PC-9 (cell line): ENCODE data around the gene HID1. TPM values are rescaled to one million over a fixed set of nuclear protein-coding genes. Genes with fewer than 3 reads are reported as not detected.
"Not testable (repeated sequence)": the region's sequence is repeated elsewhere in the genome, so short reads cannot be mapped to it uniquely, and the experiment has no call there.

Experiments
- BruUV-seq: library from RNA; stranded (reverse); fragments of 400-500 nt; replicated peaks from 2 replicates; lab custom pipeline; 2021; lab: Mats Ljungman, UMichigan
- CTCF ChIA-PET: fragments of 300-600 bp; sonication (Branson Sonifier 250); formaldehyde crosslinking; loops from one replicate; lab custom pipeline; 2022; ENCODE audit warnings: antibody characterized with exemption; lab: Charles Lee
- POLR2A ChIA-PET: fragments of 300-600 bp; sonication (Branson Sonifier 250); formaldehyde crosslinking; loops from one replicate; lab custom pipeline; 2022; ENCODE audit warnings: antibody characterized with exemption; ENCODE audit not compliant: unreplicated experiment; lab: Charles Lee
- DNase-seq, 2 experiments: peaks; one replicate each; pipeline versions ENCODE4 v3.0.0 to v3.0.0-alpha.2; 2015 to 2022; ENCODE audit warnings: mixed read lengths in 1 of 2
- H2AFZ ChIP-seq: fragments of 200-600 bp; sonication (generic); 2 replicates; pipeline ENCODE4 v1.8.1; 2017; ENCODE audit warnings: antibody characterized with exemption
- H3F3A ChIP-seq: fragments of 200-600 bp; sonication (generic); 2 replicates; pipeline ENCODE4 v1.8.1; 2017; ENCODE audit warnings: antibody characterized with exemption, mild to moderate bottlenecking, low read depth; ENCODE audit not compliant: insufficient read depth
- H3K27ac ChIP-seq: fragments of 200-600 bp; sonication (generic); 2 replicates; pipeline ENCODE4 v1.6.1; 2016; ENCODE audit warnings: mixed run types
- H3K27me3 ChIP-seq: fragments of 200-600 bp; sonication (generic); 2 replicates; pipeline ENCODE4 v1.6.1; 2016; ENCODE audit warnings: low read depth, mixed run types; ENCODE audit not compliant: insufficient read depth
- H3K36me3 ChIP-seq: fragments of 200-600 bp; sonication (generic); 2 replicates; pipeline ENCODE4 v1.6.1; 2016; ENCODE audit warnings: low read depth, mixed run types
- H3K4me1 ChIP-seq: fragments of 200-600 bp; sonication (generic); replicated peaks from 2 replicates; pipeline ENCODE4 v1.6.1; 2016; ENCODE audit warnings: mixed run types; ENCODE audit not compliant: insufficient read depth
- H3K4me2 ChIP-seq: fragments of 200-600 bp; sonication (generic); 2 replicates; pipeline ENCODE4 v1.6.1; 2017; ENCODE audit warnings: mixed run types
- H3K4me3 ChIP-seq: fragments of 200-600 bp; sonication (generic); 2 replicates; pipeline ENCODE4 v1.6.1; 2016; ENCODE audit warnings: mixed run types
- H3K79me2 ChIP-seq: fragments of 200-600 bp; sonication (generic); 2 replicates; pipeline ENCODE4 v1.6.1; 2017; ENCODE audit warnings: low read depth, mixed run types
- H3K9me2 ChIP-seq: fragments of 200-600 bp; sonication (generic); 2 replicates; pipeline ENCODE4 v1.8.1; 2017; ENCODE audit warnings: mild to moderate bottlenecking; ENCODE audit not compliant: insufficient read depth
- H3K9me3 ChIP-seq: fragments of 200-600 bp; sonication (generic); 2 replicates; pipeline ENCODE4 v1.8.1; 2016; ENCODE audit warnings: low read depth; ENCODE audit not compliant: insufficient read depth
- H4K20me1 ChIP-seq: fragments of 200-600 bp; sonication (generic); 2 replicates; pipeline ENCODE4 v1.8.1; 2017; ENCODE audit not compliant: insufficient read depth
- EZH2 ChIP-seq: fragments of 200-600 bp; sonication (generic); IDR thresholded peaks from 2 replicates; pipeline ENCODE4 v1.8.0; 2017; ENCODE audit warnings: antibody characterized with exemption, low read depth
- intact Hi-C: fragments of 100-400 bp; cut with micrococcal nuclease; formaldehyde crosslinking; loops from one replicate; pipeline ENCODE4 v1.10.0; 2022; ENCODE audit not compliant: unreplicated experiment
- total RNA-seq: library from RNA; stranded (reverse); gene quantifications from 2 replicates; pipeline ENCODE4 v1.2.3, GENCODE V29; 2021
- TF ChIP-seq, protein P1 (sequence below): fragments of 200-600 bp; sonication (generic); conservative IDR thresholded peaks from 2 replicates; pipeline ENCODE4 v1.6.1; 2017; ENCODE audit warnings: mixed run types, antibody characterized with exemption, mild to moderate bottlenecking, moderate library complexity

Gene HID1
- total RNA-seq, 1 experiment from 2014 or later, result 32.1 TPM

GRCh38 chr17:74987909-74988711, 15.6 kb upstream of the HID1 start:
- H3F3A ChIP-seq, result peaks cover 38% of the 10 kb centered on the region; the same call in 1 of the 2 replicates
- H3K36me3 ChIP-seq, result no peaks in the 10 kb centered on the region
- H3K9me2 ChIP-seq, result no peaks in the 10 kb centered on the region
- no peaks in the 10 kb centered on the region for H4K20me1 ChIP-seq
- peak in 1 of 2 experiments; percentile 74 for DNase-seq
- H3K4me3 ChIP-seq, result peak overlapping the region; percentile 84
- peak overlapping the region; percentile 76 for H3K4me2 ChIP-seq
- BruUV-seq, result TSS peak; percentile 49
- H3K9me3 ChIP-seq, result no peaks in the 10 kb centered on the region
- ChIA-PET CTCF (interaction anchor here (0.6 to 2.1 kb wide), 5 partner anchors 16 to 743 kb away, joined by 3 to 9 read pairs (median 6); partner anchors contain the start of gene HID1), POLR2A (interaction anchor here (0.6 to 1.3 kb wide), 5 partner anchors 16 to 167 kb away, joined by 4 to 10 read pairs (median 5); partner anchors contain the start of genes HID1 and MRPL58)
- intact Hi-C loops, result no loop called here
- TF ChIP-seq EZH2, result no peak
- TF ChIP-seq, protein P1, sequence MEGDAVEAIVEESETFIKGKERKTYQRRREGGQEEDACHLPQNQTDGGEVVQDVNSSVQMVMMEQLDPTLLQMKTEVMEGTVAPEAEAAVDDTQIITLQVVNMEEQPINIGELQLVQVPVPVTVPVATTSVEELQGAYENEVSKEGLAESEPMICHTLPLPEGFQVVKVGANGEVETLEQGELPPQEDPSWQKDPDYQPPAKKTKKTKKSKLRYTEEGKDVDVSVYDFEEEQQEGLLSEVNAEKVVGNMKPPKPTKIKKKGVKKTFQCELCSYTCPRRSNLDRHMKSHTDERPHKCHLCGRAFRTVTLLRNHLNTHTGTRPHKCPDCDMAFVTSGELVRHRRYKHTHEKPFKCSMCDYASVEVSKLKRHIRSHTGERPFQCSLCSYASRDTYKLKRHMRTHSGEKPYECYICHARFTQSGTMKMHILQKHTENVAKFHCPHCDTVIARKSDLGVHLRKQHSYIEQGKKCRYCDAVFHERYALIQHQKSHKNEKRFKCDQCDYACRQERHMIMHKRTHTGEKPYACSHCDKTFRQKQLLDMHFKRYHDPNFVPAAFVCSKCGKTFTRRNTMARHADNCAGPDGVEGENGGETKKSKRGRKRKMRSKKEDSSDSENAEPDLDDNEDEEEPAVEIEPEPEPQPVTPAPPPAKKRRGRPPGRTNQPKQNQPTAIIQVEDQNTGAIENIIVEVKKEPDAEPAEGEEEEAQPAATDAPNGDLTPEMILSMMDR, result no peak; the same call in 1 of the 2 replicates
- no peaks in the 10 kb centered on the region for H3K79me2 ChIP-seq
- H3K27ac ChIP-seq, result no peak overlapping the region
- no peaks in the 10 kb centered on the region for H3K27me3 ChIP-seq
- H3K4me1 ChIP-seq, result peaks cover 45% of the 10 kb centered on the region
- peak overlapping the region; percentile 71 for H2AFZ ChIP-seq

GRCh38 chr17:74987418-74987908, 14.9 kb upstream of the HID1 start, which contains the start of gene CDR2L:
CDR2L (plus strand) TSS chr17:74987632; CDS start chr17:74988044, 412 bp downstream.
- Histone ChIP-seq H3K79me2 (no peaks in the 10 kb centered on the region), H3K27ac (no peak within 1 kb of the TSS), H4K20me1 (no peaks in the 10 kb centered on the region), H3K27me3 (no peaks in the 10 kb centered on the region), H3K9me2 (no peaks in the 10 kb centered on the region), H3K36me3 (no peaks in the 10 kb centered on the region), H3K4me2 (peak within 1 kb of the TSS; percentile 76), H2AFZ (peak within 1 kb of the TSS; percentile 71), H3K9me3 (no peaks in the 10 kb centered on the region), H3K4me1 (peaks cover 39% of the 10 kb centered on the region), H3F3A (peaks cover 35% of the 10 kb centered on the region; the same call in 1 of the 2 replicates), H3K4me3 (peak within 1 kb of the TSS; percentile 84)
- BruUV-seq, result no TSS peak
- DNase-seq, result peak; percentile 81 to 97
- CTCF ChIA-PET, result interaction anchor here (0.6 to 2.1 kb wide), 2 partner anchors 20 to 26 kb away, joined by 3 to 9 read pairs; no protein-coding TSS in a partner anchor
- no peak for TF ChIP-seq EZH2
- TF ChIP-seq, protein P1, result no peak
- POLR2A ChIA-PET, result interaction anchor here (0.6 to 1.3 kb wide), 9 partner anchors 15 to 315 kb away, joined by 4 to 20 read pairs (median 5); partner anchors contain the start of genes HID1 and MRPL58
- intact Hi-C loops, result no loop called here

DNA sequence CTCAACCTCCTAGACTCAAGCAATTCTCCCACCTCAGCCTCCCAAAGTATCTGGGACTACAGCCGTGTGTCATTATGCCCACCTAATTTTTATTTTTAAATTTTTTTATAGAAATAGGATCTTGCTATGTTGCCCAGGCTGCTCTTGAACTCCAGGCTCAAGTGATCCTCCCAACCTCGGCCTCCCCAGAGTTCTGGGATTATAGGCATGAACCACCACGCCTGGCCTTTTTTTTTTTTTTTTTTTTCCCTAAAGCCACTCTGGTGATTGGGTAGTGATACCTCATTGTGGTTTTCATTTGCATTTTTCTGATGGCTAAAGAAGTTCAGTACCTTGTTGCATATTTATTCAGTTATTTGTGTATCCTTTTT, 13.6 kb upstream of the HID1 start:
- POLR2A ChIA-PET, result no interaction called here
- Histone ChIP-seq H3K9me3 (no peaks in the 10 kb centered on the region), H3K4me2 (no peak overlapping the region), H3K27ac (no peak overlapping the region), H3K79me2 (no peaks in the 10 kb centered on the region), H4K20me1 (no peaks in the 10 kb centered on the region), H3K9me2 (no peaks in the 10 kb centered on the region), H3F3A (peaks cover 30% of the 10 kb centered on the region; the same call in 1 of the 2 replicates), H3K27me3 (no peaks in the 10 kb centered on the region), H3K4me3 (no peak overlapping the region), H2AFZ (no peak overlapping the region), H3K4me1 (peaks cover 31% of the 10 kb centered on the region), H3K36me3 (no peaks in the 10 kb centered on the region)
- BruUV-seq, result no TSS peak
- TF ChIP-seq EZH2, result no peak
- TF ChIP-seq, protein P1, result no peak
- CTCF ChIA-PET, result no interaction called here
- intact Hi-C loops, result no loop called here
- no peak for DNase-seq

DNA sequence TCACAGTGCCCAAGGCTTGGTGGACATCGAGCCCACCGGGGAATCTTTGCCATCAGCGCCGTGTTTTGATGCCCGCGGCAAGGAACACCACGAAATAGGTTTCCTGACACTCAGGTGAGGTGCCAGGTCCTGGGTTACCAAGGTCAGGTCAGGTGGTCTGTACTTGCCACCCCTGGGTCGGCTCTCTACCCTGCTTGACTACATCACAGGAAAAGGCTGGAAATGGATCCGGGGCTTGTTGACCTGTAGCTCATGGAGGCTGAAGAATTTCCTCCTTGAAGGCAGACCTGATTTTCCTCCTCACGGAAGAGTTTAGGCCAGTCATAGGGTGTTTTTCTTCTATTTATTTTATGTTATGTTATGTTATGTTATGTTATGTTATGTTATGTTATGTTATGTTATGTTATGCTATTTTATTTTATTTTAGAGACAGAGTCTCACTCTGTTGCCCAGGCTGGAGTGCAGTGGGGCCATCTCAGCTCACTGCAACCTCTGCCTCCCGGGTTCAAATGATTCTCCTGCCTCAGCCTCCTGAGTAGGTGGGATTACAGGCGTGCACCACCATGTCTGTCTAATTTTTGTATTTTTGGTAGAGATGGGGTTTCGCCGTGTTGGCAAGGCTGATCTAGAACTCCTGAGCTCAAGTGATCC, 10.2 kb upstream of the HID1 start:
- Histone ChIP-seq H3F3A (peaks cover 22% of the 10 kb centered on the region; the same call in 1 of the 2 replicates), H3K4me3 (peak overlapping the region; percentile 64; the same call in 1 of the 2 replicates), H2AFZ (peak overlapping the region; percentile 79), H3K4me2 (peak overlapping the region; percentile 72), H3K4me1 (peaks cover 19% of the 10 kb centered on the region)
- not testable (repeated sequence) for DNase-seq, H3K36me3 ChIP-seq, H4K20me1 ChIP-seq, H3K9me2 ChIP-seq, H3K9me3 ChIP-seq, BruUV-seq, H3K27ac ChIP-seq, H3K79me2 ChIP-seq, H3K27me3 ChIP-seq
- ChIA-PET CTCF (interaction anchor here (0.6 kb wide), 1 partner anchor 77 kb away, joined by 6 read pairs; no protein-coding TSS in a partner anchor), POLR2A (interaction anchor here (0.6 kb wide), 2 partner anchors 17 to 114 kb away, joined by 3 to 4 read pairs; no protein-coding TSS in a partner anchor)
- intact Hi-C loops, result loop anchor here (2.0 kb wide), 1 partner anchor 52 kb away; no protein-coding TSS in a partner anchor
